Ramos (cell line): ENCODE measurements around the gene KAZN.

Experiments used
- in situ Hi-C: fragments of 300-500 bp; cut with MboI; formaldehyde crosslinking; loops from one replicate; pipeline ENCODE4 v1.14.3; 2022; ENCODE audit warnings: low sequenced_read_pairs; ENCODE audit not compliant: unreplicated experiment

KAZN gene

GRCh38 chr1:14733779-14734140 lies 135.3 kb downstream of the KAZN start:
- in situ Hi-C loops = no loop called here

DNA sequence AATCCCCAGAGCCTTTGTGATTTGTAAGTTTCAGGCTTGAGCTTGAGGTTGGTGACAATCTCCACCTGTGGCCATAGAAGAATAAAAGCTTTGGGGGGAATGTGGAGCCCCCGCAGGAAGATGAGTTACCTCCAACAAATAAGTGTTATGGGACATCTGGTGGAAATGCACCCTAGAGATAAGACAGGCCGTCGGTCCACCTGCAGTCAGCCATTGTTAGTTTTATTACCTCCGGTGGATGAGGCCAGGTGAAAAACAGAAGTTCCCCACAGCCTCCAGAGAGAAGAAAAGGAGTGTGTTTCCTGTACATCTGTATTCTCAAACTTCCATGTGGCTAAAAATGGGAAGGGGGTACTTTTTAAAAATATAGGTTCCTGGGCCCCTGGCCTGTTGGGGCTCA lies 137.4 kb downstream of the KAZN start:
- in situ Hi-C loops = no loop called here

DNA sequence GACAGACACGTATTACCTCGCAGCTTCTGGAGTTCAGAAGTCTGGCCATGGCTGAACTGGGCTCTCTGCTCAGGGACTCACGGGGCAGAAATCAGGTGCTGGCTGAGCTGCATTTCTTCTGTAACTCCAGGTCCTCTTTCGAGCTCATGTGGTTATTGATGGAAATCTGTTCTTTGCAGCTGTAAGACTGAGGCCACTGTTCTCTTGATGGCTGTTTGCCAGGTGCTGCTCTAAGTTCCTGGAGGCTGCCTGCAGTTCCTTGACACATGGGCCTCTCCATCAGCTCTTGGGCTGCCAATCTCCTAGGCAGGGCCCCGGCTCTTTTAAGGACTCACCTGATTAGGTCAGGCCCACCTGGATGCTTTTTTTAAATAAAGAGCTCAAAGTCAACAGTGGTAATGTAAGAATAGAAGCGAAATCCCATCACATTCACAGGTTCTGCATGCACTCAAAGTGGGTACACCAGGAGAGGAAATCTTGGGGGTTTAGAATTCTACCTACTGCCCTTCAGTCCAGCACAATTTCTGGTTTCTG lies 139.1 kb downstream of the KAZN start:
- in situ Hi-C loops = no loop called here

DNA sequence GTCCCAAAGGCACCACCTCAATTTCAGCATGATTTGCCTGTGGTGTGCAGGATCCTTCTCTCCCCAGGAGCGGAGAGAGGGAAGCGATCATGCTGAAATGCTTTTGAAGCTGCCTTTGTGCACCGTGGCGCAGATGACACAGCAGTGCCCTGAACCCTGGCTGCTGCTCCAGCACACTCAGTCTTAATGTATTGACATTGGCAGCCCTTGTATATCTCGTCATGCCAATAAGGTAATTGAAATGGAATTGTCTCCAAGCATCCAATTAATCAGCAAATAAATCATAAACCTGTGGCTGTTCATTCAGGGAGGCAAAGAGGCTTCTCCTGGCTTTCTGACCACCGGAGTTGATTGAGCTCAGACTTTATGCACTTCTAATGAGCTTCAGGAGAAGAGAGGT lies 139.8 kb downstream of the KAZN start:
- in situ Hi-C loops = no loop called here

- in situ Hi-C loops = no loop called here
These were observed 140.2 kb downstream of the KAZN start for GRCh38 chr1:14738647-14739046.

DNA sequence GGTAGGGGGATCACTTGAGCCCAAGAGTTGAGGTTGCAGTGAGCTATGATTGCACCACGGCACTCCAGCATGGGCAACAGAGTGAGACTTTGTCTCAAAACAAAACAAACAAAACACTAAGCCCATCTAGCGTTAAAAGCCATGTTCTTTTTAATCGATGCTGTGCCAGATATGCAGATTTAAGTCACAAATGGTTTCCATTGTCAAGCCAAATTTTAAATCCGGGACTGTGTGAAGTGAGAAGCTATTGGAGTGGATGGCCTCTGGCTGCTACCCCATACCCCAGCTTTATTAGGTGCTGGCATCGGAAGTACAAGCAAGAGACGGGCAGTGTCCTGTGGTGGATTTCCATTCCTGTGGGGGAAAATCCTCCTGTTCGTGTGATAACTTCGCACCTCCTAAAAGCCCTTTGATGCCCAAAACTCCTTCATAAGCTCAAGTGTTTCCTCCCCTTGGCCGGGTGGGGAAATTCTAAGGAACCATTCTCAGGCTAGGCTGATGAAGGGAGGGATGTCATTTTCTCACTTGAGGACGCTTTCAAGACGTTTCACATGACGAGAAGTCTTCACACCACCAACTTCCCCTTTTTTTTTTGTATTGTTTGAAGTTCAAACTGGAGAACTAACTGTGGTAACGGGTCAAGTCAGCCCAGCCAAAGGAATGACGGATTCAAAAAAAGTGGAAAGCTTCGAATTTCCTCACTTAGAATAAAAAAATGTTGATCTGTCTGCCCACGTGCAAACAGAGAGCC lies 140.8 kb downstream of the KAZN start:
- in situ Hi-C loops = no loop called here

DNA sequence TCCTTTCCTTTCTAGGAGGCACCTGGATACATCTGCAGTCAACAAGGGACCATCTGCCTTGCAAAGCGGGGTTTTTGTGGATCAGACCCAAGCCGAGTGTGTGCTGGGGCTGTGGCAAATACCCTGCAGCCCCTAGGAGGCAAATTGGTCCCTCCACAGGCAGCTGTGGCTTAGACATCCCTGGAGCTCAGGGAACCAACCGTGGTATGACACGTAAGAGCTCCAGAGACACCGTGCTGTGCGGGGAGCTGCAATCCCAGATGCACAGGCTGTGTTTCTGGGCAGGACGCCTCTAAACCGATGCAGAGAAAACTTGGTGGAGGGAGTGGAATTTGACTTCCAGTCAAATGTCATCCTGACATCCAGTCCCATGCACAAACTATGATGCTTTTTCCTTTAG lies 141.5 kb downstream of the KAZN start:
- in situ Hi-C loops = no loop called here

GRCh38 chr1:14741082-14741481 lies 142.6 kb downstream of the KAZN start:
- in situ Hi-C loops = no loop called here

GRCh38 chr1:14741532-14741931 lies 143.0 kb downstream of the KAZN start:
- in situ Hi-C loops = no loop called here

DNA sequence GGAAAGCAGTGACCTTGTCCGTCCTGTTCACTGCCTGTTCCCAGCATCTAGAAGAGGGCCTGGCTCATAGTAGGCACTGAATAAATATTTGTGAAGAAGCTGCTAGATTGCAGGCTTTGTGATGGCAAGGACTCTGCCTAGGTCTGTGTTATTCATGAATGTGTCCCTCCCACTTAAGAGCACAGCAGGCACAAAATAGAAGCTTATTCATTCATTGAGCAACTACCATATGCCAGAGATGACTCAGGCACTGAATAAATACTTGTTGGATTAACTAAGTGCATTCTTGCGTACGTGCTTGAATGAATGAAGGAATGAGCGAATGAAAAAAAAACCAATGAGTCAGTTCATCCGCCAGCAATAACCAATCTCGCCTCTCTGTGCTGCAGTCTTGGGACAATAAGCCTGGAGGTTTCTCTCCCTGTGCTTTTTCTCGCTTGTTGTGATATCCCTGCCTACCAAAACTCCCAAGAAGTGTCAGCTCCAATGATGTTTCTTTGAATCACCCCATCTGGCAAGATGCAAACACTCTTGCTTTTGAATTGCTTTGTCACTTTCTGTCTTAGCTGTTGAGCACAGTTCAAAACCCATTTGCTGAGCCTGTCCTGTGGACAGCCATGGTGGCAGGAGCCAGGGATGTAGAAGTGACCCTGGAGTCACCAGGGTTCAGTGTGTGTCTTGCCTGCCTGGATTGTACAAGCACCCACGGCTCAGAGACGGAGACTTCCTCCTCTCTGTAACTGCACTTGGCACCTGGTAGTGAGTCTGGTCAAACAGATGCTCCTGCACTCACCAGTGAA lies 143.9 kb downstream of the KAZN start:
- in situ Hi-C loops = no loop called here

GRCh38 chr1:14743368-14743767 lies 144.9 kb downstream of the KAZN start:
- in situ Hi-C loops = no loop called here

GRCh38 chr1:14745001-14745720 lies 146.7 kb downstream of the KAZN start:
- in situ Hi-C loops = no loop called here

GRCh38 chr1:14745789-14746188 lies 147.3 kb downstream of the KAZN start:
- in situ Hi-C loops = no loop called here

DNA sequence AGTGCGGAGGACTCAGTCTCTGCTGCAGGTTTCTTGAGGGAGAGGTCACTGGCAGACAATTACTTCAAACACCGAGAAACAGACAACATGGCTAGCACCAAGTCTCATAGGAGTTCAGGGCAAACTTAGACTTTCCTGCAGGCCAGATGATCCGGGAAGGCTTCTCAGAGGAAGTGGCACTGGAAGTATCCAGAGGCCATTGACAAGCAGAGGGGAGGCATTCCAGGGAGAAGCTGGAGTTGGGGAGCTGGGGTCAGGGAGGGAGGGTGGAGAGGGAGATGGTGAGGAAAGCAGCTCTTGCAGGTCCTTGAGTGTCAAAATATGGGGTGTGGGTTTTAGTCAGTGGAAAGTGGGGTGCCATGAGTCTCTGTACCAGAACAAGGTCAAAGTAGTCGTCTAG lies 147.9 kb downstream of the KAZN start:
- in situ Hi-C loops = no loop called here

DNA sequence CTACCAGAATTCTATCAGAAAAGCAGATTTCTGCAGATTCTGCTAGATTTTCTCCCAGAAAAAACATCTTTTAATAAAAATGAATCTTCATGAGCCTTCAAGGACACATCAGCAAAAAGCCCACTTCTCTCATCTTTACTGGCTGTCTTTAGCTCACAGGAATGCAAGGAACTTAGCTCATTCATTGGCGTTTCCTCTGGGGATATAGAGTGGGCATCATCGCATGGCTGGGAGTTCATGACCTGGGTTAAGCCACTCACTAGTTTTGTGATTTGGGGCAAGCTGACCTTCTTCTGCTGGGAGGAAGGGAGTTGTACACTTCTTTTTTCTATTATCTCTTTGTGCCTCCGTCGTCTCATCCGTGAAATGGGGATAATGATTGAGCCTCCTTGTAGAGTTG lies 149.7 kb downstream of the KAZN start:
- in situ Hi-C loops = no loop called here

- in situ Hi-C loops = no loop called here
These were observed 150.5 kb downstream of the KAZN start for GRCh38 chr1:14748977-14749376.

DNA sequence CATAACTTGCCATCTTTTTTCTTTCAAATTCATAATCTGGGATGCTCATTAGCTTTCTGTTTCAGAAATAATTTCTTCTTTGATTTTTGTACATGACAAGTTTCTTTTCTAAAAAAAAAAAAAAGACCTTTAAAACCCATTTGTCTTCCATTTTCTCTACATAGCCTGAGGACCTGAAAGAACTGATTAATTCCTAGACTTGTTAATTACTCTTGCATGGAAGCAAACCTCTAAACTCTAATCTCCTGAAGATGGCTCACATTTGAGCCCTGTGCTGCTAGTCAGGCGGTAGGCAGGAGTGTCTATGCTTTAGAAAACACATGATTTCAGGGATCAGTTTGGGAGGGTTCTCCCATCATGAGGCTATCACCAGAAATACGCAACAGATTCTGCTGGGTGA lies 152.0 kb downstream of the KAZN start:
- in situ Hi-C loops = no loop called here

DNA sequence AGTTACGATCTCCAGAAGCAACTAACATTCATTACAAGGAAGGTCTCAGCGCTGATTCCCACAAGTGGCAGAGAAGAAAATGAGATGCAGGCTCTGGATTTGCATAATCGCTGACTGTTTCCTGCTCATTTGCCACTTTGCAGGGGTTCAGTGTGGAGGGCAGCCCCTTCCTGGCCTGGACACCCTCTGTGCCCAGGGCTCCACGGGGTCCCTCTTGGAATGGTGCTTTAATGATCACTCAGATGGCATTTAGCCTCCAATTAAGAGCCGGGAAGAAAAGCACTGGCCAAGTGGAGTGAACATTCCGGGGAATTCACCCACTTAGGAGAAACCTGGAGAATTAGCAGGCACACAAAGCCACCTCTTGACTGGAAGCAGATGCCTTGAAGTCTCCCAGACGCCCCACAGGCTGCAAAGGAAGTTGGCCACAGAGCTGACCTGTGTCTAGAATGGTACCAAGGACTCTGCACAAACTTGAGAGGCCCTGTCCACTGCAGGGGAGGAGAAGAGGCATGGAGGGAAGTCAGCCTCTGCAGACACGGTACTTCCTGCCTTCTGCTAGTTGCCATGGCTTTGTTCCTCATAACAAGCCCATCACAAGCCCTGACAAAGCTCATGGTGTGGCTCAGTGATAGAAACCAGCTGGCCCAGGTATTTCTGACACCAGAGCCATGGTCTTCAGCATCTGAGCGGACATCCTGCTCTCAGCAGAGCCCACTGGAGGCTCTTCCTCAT lies 157.2 kb downstream of the KAZN start:
- in situ Hi-C loops = no loop called here

DNA sequence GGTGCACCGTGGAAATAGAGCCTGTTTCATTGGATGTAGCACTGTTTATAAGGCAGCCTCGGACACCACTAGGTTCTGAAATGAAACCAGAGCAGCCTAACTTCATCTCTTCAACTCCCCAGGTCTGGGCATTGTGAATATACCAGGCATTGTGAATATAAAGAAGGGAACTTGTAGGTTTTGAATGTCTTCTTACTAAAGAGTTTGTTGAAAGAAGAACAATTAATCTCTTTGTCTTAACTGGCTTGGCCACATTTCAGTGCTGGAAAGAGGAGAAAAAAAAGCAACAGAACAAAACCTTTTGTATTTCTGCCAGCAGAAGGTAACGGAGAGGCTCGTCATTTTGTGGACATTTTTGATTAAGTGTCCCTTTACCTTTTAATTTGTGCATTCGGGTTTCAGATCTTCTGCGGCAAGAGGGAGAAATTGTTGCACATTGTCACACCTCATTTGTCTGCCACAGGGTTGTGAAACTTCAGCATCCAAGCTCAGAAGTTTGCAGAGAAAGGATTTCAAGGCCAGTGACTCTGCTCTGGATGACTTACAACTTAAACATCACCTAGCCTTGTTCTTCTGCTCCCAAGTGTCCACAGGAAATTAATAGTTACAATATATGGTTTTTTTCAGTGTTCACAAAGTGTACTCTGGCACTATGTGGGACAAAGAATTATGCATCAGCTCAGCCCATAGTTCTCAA lies 158.3 kb downstream of the KAZN start:
- in situ Hi-C loops = no loop called here

- in situ Hi-C loops = no loop called here
These were observed 158.8 kb downstream of the KAZN start for GRCh38 chr1:14757286-14757625.
